Esophagus (tissue), 2 donors: Measurements from ENCODE around the gene ARID1B. TPM values are rescaled to one million over a fixed set of nuclear protein-coding genes. Genes with fewer than 3 reads are reported as not detected.

Experiments
- H3K27ac ChIP-seq, 2 donors: one replicate each; pipeline ENCODE4 v1.5.1; 2013; ENCODE audit warnings: low read depth in 2 of 2, mild to moderate bottlenecking in 2 of 2, inconsistent platforms in 1 of 2, low read length in 1 of 2, moderate library complexity in 1 of 2
- H3K27me3 ChIP-seq, 2 donors: one replicate each; pipeline ENCODE4 v1.6.1; 2013; ENCODE audit warnings: low read length in 2 of 2, control low read depth in 1 of 2, mild to moderate bottlenecking in 1 of 2; ENCODE audit not compliant: insufficient read depth in 2 of 2, control insufficient read depth in 1 of 2
- H3K36me3 ChIP-seq, 2 donors: one replicate each; pipeline ENCODE4 v1.6.1; 2013; ENCODE audit warnings: low read length in 1 of 2; ENCODE audit not compliant: control insufficient read depth in 2 of 2, insufficient read depth in 2 of 2
- H3K4me1 ChIP-seq, 2 donors: one replicate each; pipeline ENCODE4 v1.6.1; 2013; ENCODE audit warnings: low read length in 1 of 2; ENCODE audit not compliant: control insufficient read depth in 2 of 2, insufficient read depth in 2 of 2
- H3K4me3 ChIP-seq, 2 donors: one replicate each; pipeline ENCODE4 v1.5.1; 2013; ENCODE audit warnings: low read length in 2 of 2, mild to moderate bottlenecking in 2 of 2, low read depth in 1 of 2, moderate library complexity in 1 of 2
- H3K9me3 ChIP-seq, 2 donors: one replicate each; pipeline ENCODE4 v1.6.1; 2013; ENCODE audit warnings: mild to moderate bottlenecking in 2 of 2, low read depth in 1 of 2, low read length in 1 of 2, moderate library complexity in 1 of 2; ENCODE audit not compliant: control insufficient read depth in 2 of 2, insufficient read depth in 1 of 2
- WGBS, 2 donors: extraction: QIAGEN DNeasy Blood & Tissue Kit; methylation state at CpG; one replicate each; pipeline ENCODE4 v1.1.7; 2013; 5-methylcytosine and 5-hydroxymethylcytosine counted together
- polyA plus RNA-seq, 2 donors: library from polyadenylated mRNA; stranded (reverse); fragments of 200-250 nt; gene quantifications; one replicate each; pipeline ENCODE4 v1.2.3, GENCODE V29; 2013
- donor health status: healthy with polysubstance abuse.
- donor health status: Bipolar disorder and iron deficiency.

The ARID1B gene
- polyA plus RNA-seq, 2 donors, result 15.9 to 16.1 TPM

DNA sequence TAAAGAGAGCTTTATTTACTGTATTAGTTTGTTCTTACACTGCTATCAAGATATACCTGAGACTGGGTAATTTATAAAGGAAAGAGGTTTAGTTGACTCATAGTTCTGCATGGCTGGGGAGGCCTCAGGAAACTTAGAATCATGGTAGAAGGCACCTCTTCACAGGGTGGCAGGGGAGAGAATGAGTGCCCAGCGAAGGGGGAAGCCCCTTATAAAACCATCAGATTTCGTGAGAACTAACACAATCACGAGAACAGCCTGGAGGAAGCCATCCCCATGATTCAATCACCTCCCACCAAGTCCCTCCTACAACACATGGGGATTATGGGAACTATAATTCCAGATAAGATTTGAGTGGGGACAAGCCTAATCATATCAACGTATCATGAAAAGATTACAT is 27.2 kb downstream of the ARID1B start:
- Histone ChIP-seq H3K9me3 (no peaks in the 10 kb centered on the region), H3K4me3 (no peak overlapping the region), H3K27me3 (no peaks in the 10 kb centered on the region), H3K36me3 (no peaks in the 10 kb centered on the region), H3K27ac (no peak overlapping the region), H3K4me1 (peaks cover 0 to 2% of the 10 kb centered on the region in 2 donors)
- 88 to 90% methylated on average over 4 of the region's 4 CpGs for WGBS, 2 donors

DNA sequence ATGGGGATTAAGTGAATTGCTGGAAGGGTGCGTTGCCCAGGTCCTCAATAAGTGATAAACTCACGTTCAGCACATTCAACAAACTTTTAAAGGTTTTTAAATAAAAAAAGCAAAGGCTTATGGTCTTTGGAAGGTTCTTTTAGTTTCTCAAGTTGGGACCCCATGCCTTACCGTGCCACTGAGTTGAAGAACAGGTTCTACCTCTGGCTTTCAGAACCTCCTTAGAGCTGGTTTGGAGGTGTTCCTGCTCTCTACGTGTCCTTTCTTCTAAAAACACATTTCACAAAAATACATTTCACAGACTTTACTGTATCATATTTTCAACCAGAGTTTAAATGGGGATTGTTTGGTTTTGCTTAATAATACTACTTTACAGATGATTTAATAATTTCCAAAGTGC is 29.0 kb downstream of the ARID1B start:
- Histone ChIP-seq H3K9me3 (no peaks in the 10 kb centered on the region), H3K4me3 (no peak overlapping the region), H3K4me1 (peaks cover 0 to 2% of the 10 kb centered on the region in 2 donors), H3K27ac (no peak overlapping the region), H3K27me3 (no peaks in the 10 kb centered on the region), H3K36me3 (no peaks in the 10 kb centered on the region)
- WGBS, 2 donors, result 72 to 74% methylated on average over 4 of the region's 4 CpGs

DNA sequence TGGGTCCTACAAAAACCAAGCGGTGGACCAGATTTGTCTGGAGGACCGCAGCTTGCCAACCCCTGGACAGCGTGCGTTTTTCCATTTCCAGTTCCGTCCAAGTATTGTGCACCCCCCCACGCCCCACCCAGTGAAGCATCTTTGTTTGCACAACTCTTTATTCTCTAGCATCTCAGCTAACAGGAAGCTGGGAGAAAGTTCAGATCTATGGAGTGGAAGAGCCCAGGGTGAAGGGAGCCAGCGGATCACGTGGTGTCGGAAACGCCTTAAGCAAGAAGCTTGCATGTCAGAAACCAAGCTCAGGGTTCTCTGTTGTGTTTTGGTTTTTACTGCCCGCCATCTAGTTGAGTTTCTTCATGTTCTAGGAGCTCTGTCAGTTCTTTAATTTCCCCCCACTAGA is 29.9 kb downstream of the ARID1B start:
- H3K4me1 ChIP-seq, result peaks cover 0 to 3% of the 10 kb centered on the region in 2 donors
- no peaks in the 10 kb centered on the region for H3K36me3 ChIP-seq
- no peaks in the 10 kb centered on the region for H3K9me3 ChIP-seq
- 80 to 87% methylated on average over 11 of the region's 11 CpGs for WGBS, 2 donors
- no peaks in the 10 kb centered on the region for H3K27me3 ChIP-seq
- no peak overlapping the region for H3K4me3 ChIP-seq
- H3K27ac ChIP-seq, result no peak overlapping the region

DNA sequence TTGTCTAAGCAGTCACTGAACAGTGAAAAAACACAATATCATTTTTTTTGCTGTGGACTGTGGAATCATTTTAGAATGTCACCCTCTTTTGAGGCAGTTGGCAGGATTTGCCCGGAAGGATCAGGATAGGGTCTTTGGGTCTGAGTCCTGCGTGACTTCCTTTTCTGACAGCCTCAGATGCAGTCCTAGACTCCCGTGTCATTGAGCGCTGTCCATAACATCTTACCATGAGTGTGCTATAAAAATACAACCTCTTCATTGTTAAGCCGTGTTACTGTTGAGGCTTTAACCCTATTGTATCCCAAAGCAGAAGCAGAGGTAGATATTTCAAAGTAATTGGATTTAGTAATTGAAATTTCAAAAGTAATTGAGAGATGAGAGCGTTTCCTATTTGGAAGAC is 30.6 kb downstream of the ARID1B start:
- H3K4me3 ChIP-seq, result no peak overlapping the region
- 70 to 74% methylated on average over 6 of the region's 6 CpGs for WGBS, 2 donors
- no peaks in the 10 kb centered on the region for H3K9me3 ChIP-seq
- H3K27me3 ChIP-seq, result no peaks in the 10 kb centered on the region
- H3K4me1 ChIP-seq, result peaks cover 0 to 3% of the 10 kb centered on the region in 2 donors
- H3K27ac ChIP-seq, result no peak overlapping the region
- H3K36me3 ChIP-seq, result no peaks in the 10 kb centered on the region

DNA sequence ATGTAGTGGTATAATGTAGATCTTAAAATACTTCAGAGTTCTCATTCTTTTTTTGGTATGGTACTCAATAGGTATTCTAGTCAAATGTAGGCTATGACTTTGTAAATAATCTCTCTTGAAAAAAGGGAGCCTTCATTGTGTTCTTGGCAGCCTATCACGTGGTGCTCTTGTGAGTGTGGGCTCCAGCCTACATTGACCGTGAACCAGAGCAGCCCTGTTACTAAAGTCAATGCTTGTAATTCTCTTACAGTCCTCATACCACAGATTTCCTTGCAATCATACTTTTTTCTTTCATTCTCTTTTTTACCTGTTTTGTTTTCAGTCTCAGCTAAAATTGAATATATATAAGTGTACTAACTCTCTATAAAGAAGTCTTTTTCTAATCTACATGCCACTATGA is 31.1 kb downstream of the ARID1B start:
- no peaks in the 10 kb centered on the region for H3K27me3 ChIP-seq
- H3K36me3 ChIP-seq, result no peaks in the 10 kb centered on the region
- peaks cover 0 to 3% of the 10 kb centered on the region in 2 donors for H3K4me1 ChIP-seq
- WGBS, 2 donors, result 23 to 28% methylated on average over 2 of the region's 2 CpGs
- H3K4me3 ChIP-seq, result no peak overlapping the region
- no peaks in the 10 kb centered on the region for H3K9me3 ChIP-seq
- H3K27ac ChIP-seq, result no peak overlapping the region

DNA sequence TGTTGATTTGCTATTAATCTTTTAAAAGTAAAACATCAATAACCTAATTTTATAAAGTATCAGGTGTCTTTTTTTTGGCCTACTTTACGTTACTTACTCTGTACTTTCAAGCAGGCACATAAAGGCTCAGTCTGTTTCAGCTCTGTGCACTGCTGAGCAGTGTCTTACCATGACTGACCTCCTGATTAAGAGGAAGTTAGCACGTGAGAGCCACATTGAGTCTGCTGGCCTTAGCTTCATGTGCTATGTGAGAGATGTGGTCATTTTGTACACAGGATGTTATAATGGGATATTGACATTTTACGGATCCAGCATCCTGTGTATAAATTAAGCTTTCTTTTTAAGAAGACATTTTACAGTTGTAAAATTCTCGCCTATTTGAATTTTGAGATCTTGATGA is 31.9 kb downstream of the ARID1B start:
- H3K27ac ChIP-seq, result no peak overlapping the region
- H3K36me3 ChIP-seq, result no peaks in the 10 kb centered on the region
- H3K4me3 ChIP-seq, result no peak overlapping the region
- WGBS, 2 donors, result 63 to 64% methylated on average over 4 of the region's 4 CpGs
- H3K27me3 ChIP-seq, result no peaks in the 10 kb centered on the region
- H3K9me3 ChIP-seq, result no peaks in the 10 kb centered on the region
- peaks cover 0 to 5% of the 10 kb centered on the region in 2 donors for H3K4me1 ChIP-seq

DNA sequence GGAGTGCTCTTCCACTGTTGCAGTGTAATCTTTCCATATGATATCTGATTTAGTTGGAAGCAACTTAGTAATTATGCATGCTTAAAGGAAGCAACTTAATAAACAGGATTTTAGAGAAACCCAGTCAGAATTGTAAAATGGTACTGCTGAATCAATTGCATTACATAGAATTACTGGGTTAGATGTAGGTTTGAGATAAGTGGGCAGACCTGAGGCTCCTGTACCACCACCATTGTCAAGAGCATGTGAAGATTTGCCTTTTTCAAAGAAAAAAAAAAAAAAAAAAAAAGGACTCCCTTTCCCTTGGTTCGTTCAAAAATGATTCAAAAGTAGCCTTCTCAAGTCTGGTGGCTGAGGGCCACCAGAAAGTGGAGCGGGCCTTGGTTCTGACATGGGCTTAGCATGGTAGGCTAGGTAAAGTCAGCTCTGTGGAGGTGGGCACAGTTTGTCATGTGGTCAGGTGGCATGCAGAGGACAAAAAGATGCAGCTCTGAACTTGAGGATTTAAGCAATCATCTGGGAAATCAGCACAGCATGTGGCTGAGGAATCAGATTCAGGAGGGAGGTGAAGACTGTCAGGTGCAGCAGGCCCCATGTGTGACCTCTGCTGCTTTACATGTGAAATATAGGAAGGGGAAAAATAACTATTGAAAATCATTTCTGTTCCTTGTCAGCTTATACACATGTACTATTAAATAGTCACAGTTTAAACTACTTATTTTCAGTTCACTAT is 32.4 kb downstream of the ARID1B start:
- Histone ChIP-seq H3K9me3 (no peaks in the 10 kb centered on the region), H3K27ac (peak overlapping the region in 1 of 2 donors; percentile 9), H3K4me3 (no peak overlapping the region), H3K27me3 (no peaks in the 10 kb centered on the region), H3K4me1 (peaks cover 0 to 5% of the 10 kb centered on the region in 2 donors), H3K36me3 (no peaks in the 10 kb centered on the region)
- 88 to 95% methylated on average over 2 of the region's 2 CpGs for WGBS, 2 donors

DNA sequence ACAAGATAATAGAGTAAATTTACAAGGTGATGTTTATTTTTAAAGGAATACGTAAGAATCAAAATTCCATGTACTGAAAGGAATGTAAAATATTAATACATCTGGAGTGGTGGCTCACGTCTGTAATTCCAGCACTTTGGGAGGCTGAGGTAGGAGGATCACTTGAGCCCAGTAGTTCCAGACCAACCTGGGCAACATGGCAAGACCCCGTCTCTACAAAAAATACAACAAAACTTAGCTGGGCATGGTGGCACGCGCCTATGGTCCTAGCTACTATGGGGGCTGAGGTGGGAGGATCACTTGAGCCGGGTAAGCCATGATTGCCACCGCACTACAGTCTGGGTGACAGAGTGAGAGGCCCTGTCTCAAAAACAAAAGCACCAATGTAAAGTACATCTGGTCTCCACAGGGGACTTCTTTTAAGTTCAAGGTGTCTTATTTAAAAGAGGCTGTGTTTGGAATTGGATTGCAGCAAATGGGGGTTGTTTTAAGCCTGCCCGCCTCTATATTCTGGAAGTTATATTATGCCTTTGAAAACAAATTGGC is 36.9 kb downstream of the ARID1B start:
- no peak overlapping the region for H3K27ac ChIP-seq
- no peaks in the 10 kb centered on the region for H3K27me3 ChIP-seq
- H3K4me1 ChIP-seq, result peaks cover 0 to 7% of the 10 kb centered on the region in 2 donors
- WGBS, 2 donors, result 87 to 89% methylated on average over 8 of the region's 8 CpGs
- no peaks in the 10 kb centered on the region for H3K36me3 ChIP-seq
- no peak overlapping the region for H3K4me3 ChIP-seq
- H3K9me3 ChIP-seq, result no peaks in the 10 kb centered on the region

DNA sequence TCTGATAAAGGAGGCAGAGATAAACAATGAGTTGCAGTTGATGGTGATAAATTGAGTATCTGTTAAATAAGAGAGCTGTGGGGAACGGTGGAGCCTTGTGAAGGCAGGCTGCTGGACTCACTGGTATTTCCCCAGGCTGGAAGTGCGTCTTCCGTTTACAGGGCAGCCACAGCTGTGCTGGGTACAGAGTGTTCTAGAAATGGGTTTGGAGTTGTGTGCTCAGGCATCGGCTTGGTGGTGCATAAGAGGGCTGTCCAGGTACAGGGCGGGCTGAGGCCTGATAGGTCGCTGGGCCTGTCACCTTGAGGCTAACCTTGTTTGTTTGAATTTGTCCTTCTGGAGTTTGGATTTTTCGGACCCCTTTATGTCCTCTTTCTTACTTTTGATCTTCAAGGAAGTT is 39.3 kb downstream of the ARID1B start:
- no peaks in the 10 kb centered on the region for H3K27me3 ChIP-seq
- H3K4me1 ChIP-seq, result peaks cover 8 to 9% of the 10 kb centered on the region in 2 donors
- WGBS, 2 donors, result 71 to 72% methylated on average over 7 of the region's 7 CpGs
- H3K27ac ChIP-seq, result no peak overlapping the region
- H3K9me3 ChIP-seq, result no peaks in the 10 kb centered on the region
- H3K36me3 ChIP-seq, result no peaks in the 10 kb centered on the region
- H3K4me3 ChIP-seq, result no peak overlapping the region
